Nephron progenitor cell (in vitro differentiated cells): ENCODE measurements around the gene RASL10B.

Experiments
- DNase-seq: peaks from one replicate; pipeline ENCODE4 v3.0.0; 2021
- H3K27ac Mint-ChIP-seq: 2 replicates; pipeline ENCODE4 v1.8.0; 2021; ENCODE audit warnings: mild to moderate bottlenecking, moderate library complexity, mixed read lengths
- H3K27me3 Mint-ChIP-seq: 2 replicates; pipeline ENCODE4 v1.8.0; 2021; ENCODE audit warnings: mild to moderate bottlenecking, low read depth, mixed read lengths; ENCODE audit not compliant: poor library complexity
- H3K36me3 Mint-ChIP-seq: 2 replicates; pipeline ENCODE4 v1.8.0; 2021; ENCODE audit warnings: low read depth, mixed read lengths
- H3K4me1 Mint-ChIP-seq: 2 replicates; pipeline ENCODE4 v1.8.0; 2021; ENCODE audit warnings: mixed read lengths
- H3K4me3 Mint-ChIP-seq: 2 replicates; pipeline ENCODE4 v1.8.0; 2021; ENCODE audit warnings: mild to moderate bottlenecking, moderate library complexity, mixed read lengths
- H3K9me3 Mint-ChIP-seq: 2 replicates; pipeline ENCODE4 v1.8.0; 2021; ENCODE audit warnings: mild to moderate bottlenecking, moderate library complexity, mixed read lengths
- CTCF ChIP-seq: fragments of 200-600 bp; sonication (generic); IDR thresholded peaks from 2 replicates; pipeline ENCODE4 v1.5.0; 2021; ENCODE audit warnings: antibody characterized with exemption

Gene RASL10B

GRCh38 chr17:35778641-35779196, 47.3 kb downstream of the RASL10B start:
- H3K4me1 Mint-ChIP-seq = peaks cover 19% of the 10 kb centered on the region
- no peaks in the 10 kb centered on the region for H3K9me3 Mint-ChIP-seq
- no peak overlapping the region for H3K27ac Mint-ChIP-seq
- peaks cover 44% of the 10 kb centered on the region for H3K27me3 Mint-ChIP-seq
- H3K36me3 Mint-ChIP-seq = no peaks in the 10 kb centered on the region
- no peak overlapping the region for H3K4me3 Mint-ChIP-seq
- TF ChIP-seq CTCF = no peak
- no peak for DNase-seq

- Mint-ChIP-seq H3K36me3 (no peaks in the 10 kb centered on the region), H3K4me1 (peaks cover 5% of the 10 kb centered on the region), H3K9me3 (no peaks in the 10 kb centered on the region), H3K4me3 (no peak overlapping the region), H3K27ac (no peak overlapping the region), H3K27me3 (peaks cover 53% of the 10 kb centered on the region)
- no peak for DNase-seq
- no peak for TF ChIP-seq CTCF
Measured at GRCh38 chr17:35780950-35781349, 49.5 kb downstream of the RASL10B start.

- H3K4me3 Mint-ChIP-seq = no peak overlapping the region
- H3K9me3 Mint-ChIP-seq = no peaks in the 10 kb centered on the region
- no peak for DNase-seq
- H3K4me1 Mint-ChIP-seq = peaks cover 30% of the 10 kb centered on the region
- H3K36me3 Mint-ChIP-seq = no peaks in the 10 kb centered on the region
- H3K27me3 Mint-ChIP-seq = peaks cover 63% of the 10 kb centered on the region
- no peak for TF ChIP-seq CTCF
- H3K27ac Mint-ChIP-seq = no peak overlapping the region
Measured at GRCh38 chr17:35784895-35785294, 53.5 kb downstream of the RASL10B start.

GRCh38 chr17:35786941-35787432, 55.5 kb downstream of the RASL10B start:
- Mint-ChIP-seq H3K4me1 (peaks cover 25% of the 10 kb centered on the region), H3K27me3 (peaks cover 70% of the 10 kb centered on the region), H3K9me3 (no peaks in the 10 kb centered on the region), H3K27ac (peak overlapping the region; percentile 33), H3K36me3 (no peaks in the 10 kb centered on the region), H3K4me3 (no peak overlapping the region)
- no peak for TF ChIP-seq CTCF
- DNase-seq = no peak

- Mint-ChIP-seq H3K4me3 (no peak overlapping the region), H3K27ac (no peak overlapping the region), H3K36me3 (no peaks in the 10 kb centered on the region), H3K9me3 (no peaks in the 10 kb centered on the region), H3K4me1 (peaks cover 25% of the 10 kb centered on the region), H3K27me3 (peaks cover 74% of the 10 kb centered on the region)
- no peak for DNase-seq
- TF ChIP-seq CTCF = no peak
Measured at GRCh38 chr17:35788477-35789368, 57.3 kb downstream of the RASL10B start.
